HepG2 (cell line): ENCODE measurements around the gene SRSF6. TPM values are rescaled to one million over a fixed set of nuclear protein-coding genes. Genes with fewer than 3 reads are reported as not detected.

Experiments
- CAMTA2 ChIP-seq: sonication (generic); formaldehyde crosslinking; IDR thresholded peaks from 2 replicates; pipeline ENCODE4 v1.4.0; 2020; ENCODE audit warnings: mild to moderate bottlenecking, missing genetic modification reagents, borderline replicate concordance
- CHD4 ChIP-seq: fragments of 200-600 bp; sonication (generic); IDR thresholded peaks from 2 replicates; pipeline ENCODE4 v1.7.0; 2017; ENCODE audit warnings: mild to moderate bottlenecking, low read length, borderline replicate concordance
- MBD4 ChIP-seq: IDR thresholded peaks from 2 replicates; pipeline ENCODE4 v1.6.1; 2012; ENCODE audit warnings: low read length, inconsistent platforms, borderline replicate concordance
- NFYB ChIP-seq: sonication (generic); formaldehyde crosslinking; IDR thresholded peaks from 2 replicates; pipeline ENCODE4 v1.4.0; 2020; ENCODE audit warnings: missing genetic modification reagents
- NR1H2 ChIP-seq: sonication (generic); formaldehyde crosslinking; IDR thresholded peaks from 2 replicates; pipeline ENCODE4 v1.8.1; 2022; ENCODE audit warnings: low read depth, missing genetic modification reagents, borderline replicate concordance
- PCBP2 ChIP-seq: fragments of 200-400 bp; formaldehyde crosslinking; optimal IDR thresholded peaks from 2 replicates; pipeline ENCODE3; 2018; ENCODE audit warnings: low read length, low read depth; ENCODE audit not compliant: poor library complexity, severe bottlenecking
- RAD51 ChIP-seq: fragments of 450-650 bp; IDR thresholded peaks from 2 replicates; pipeline ENCODE4 v1.6.1; 2016; ENCODE audit warnings: borderline replicate concordance
- STAT5B ChIP-seq: sonication (generic); formaldehyde crosslinking; IDR thresholded peaks from 2 replicates; pipeline ENCODE4 v1.4.0; 2020; ENCODE audit warnings: missing genetic modification reagents
- ZNF256 ChIP-seq: sonication (generic); formaldehyde crosslinking; conservative IDR thresholded peaks from 2 replicates; pipeline ENCODE4 v1.4.0; 2020; ENCODE audit warnings: missing genetic modification reagents
- ZNF280B ChIP-seq: sonication (generic); formaldehyde crosslinking; IDR thresholded peaks from 2 replicates; pipeline ENCODE4 v1.5.0; 2020; ENCODE audit warnings: missing genetic modification reagents, mild to moderate bottlenecking, borderline replicate concordance
- ZNF317 ChIP-seq: sonication (generic); formaldehyde crosslinking; IDR thresholded peaks from 2 replicates; pipeline ENCODE4 v1.5.0; 2020; ENCODE audit warnings: mild to moderate bottlenecking, missing genetic modification reagents
- ZNF549 ChIP-seq: sonication (generic); formaldehyde crosslinking; IDR thresholded peaks from 2 replicates; pipeline ENCODE4 v1.5.0; 2020; ENCODE audit warnings: missing genetic modification reagents
- ZNF557 ChIP-seq: sonication (generic); formaldehyde crosslinking; IDR thresholded peaks from 2 replicates; pipeline ENCODE4 v1.4.0; 2020; ENCODE audit warnings: missing genetic modification reagents
- ZNF672 ChIP-seq: sonication (generic); formaldehyde crosslinking; IDR thresholded peaks from 2 replicates; pipeline ENCODE4 v1.8.1; 2022; ENCODE audit warnings: missing genetic modification reagents
- ZNF777 ChIP-seq: sonication (generic); formaldehyde crosslinking; IDR thresholded peaks from 2 replicates; pipeline ENCODE4 v1.4.0; 2020; ENCODE audit warnings: missing genetic modification reagents
- polyA plus RNA-seq, 8 experiments: library from polyadenylated mRNA; depleted of rRNA in 3 of 8; stranded (reverse) in 7 of 8; unstranded in 1 of 8; fragments of >200 nt; fragmentation: Illumina TruSeq in 4 of 8; extraction: Trizol in 4 of 8; gene quantifications; 2 replicates each; pipeline versions ENCODE4 v1.2.1 to v1.2.3, GENCODE V29; 2011 to 2016; ENCODE audit warnings: low read depth in 4 of 8, missing spikeins in 1 of 8, mixed read lengths in 1 of 8; ENCODE audit not compliant: insufficient read depth in 1 of 8
- total RNA-seq, 5 experiments: library from RNA; depleted of rRNA; stranded (reverse); fragments of >200 nt; fragmentation: Illumina TruSeq; extraction: Trizol; gene quantifications; 2 replicates each; pipeline ENCODE4 v1.2.3, GENCODE V29; 2016; ENCODE audit warnings: low read depth in 1 of 5
- TF ChIP-seq, protein P1 (sequence below): sonication (generic); formaldehyde crosslinking; IDR thresholded peaks from 2 replicates; pipeline ENCODE4 v1.5.0; 2020; ENCODE audit warnings: mild to moderate bottlenecking, missing genetic modification reagents, moderate library complexity
- TF ChIP-seq, protein P2 (sequence below): sonication (generic); formaldehyde crosslinking; IDR thresholded peaks from 2 replicates; pipeline ENCODE4 v1.4.0; 2020; ENCODE audit warnings: missing genetic modification reagents, borderline replicate concordance
- TF ChIP-seq, protein P3 (sequence below): sonication (generic); IDR thresholded peaks from 2 replicates; pipeline ENCODE4 v1.6.1; 2016; ENCODE audit warnings: low read depth, borderline replicate concordance
- TF ChIP-seq, protein P4 (sequence below): sonication (generic); formaldehyde crosslinking; IDR thresholded peaks from 2 replicates; pipeline ENCODE4 v1.9.0; 2021; ENCODE audit warnings: missing genetic modification reagents, mild to moderate bottlenecking, borderline replicate concordance

Gene SRSF6
- total and polyA plus RNA-seq, 2 of the 13 experiments (the other 11 are each of a cell fraction or from before 2014, with no cell fraction given), result 156 to 194 TPM

- TF ChIP-seq ZNF317 (CRISPR knock-in tag) (no peak), ZNF557 (CRISPR knock-in tag) (no peak), ZNF777 (CRISPR knock-in tag) (no peak), ZNF549 (CRISPR knock-in tag) (no peak), ZNF280B (CRISPR knock-in tag) (no peak), NR1H2 (CRISPR knock-in tag) (no peak), CHD4 (no peak), RAD51 (no peak), NFYB (0 out of 2 replicates have a peak, but pooled peaks have one; percentile 21), STAT5B (CRISPR knock-in tag) (no peak), PCBP2 (no peak), ZNF672 (CRISPR knock-in tag) (no peak), CAMTA2 (CRISPR knock-in tag) (no peak), ZNF256 (no peak), MBD4 (peak; percentile 77)
- TF ChIP-seq, protein P1, sequence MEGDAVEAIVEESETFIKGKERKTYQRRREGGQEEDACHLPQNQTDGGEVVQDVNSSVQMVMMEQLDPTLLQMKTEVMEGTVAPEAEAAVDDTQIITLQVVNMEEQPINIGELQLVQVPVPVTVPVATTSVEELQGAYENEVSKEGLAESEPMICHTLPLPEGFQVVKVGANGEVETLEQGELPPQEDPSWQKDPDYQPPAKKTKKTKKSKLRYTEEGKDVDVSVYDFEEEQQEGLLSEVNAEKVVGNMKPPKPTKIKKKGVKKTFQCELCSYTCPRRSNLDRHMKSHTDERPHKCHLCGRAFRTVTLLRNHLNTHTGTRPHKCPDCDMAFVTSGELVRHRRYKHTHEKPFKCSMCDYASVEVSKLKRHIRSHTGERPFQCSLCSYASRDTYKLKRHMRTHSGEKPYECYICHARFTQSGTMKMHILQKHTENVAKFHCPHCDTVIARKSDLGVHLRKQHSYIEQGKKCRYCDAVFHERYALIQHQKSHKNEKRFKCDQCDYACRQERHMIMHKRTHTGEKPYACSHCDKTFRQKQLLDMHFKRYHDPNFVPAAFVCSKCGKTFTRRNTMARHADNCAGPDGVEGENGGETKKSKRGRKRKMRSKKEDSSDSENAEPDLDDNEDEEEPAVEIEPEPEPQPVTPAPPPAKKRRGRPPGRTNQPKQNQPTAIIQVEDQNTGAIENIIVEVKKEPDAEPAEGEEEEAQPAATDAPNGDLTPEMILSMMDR (CRISPR knock-in tag), result no peak
- TF ChIP-seq, protein P2, sequence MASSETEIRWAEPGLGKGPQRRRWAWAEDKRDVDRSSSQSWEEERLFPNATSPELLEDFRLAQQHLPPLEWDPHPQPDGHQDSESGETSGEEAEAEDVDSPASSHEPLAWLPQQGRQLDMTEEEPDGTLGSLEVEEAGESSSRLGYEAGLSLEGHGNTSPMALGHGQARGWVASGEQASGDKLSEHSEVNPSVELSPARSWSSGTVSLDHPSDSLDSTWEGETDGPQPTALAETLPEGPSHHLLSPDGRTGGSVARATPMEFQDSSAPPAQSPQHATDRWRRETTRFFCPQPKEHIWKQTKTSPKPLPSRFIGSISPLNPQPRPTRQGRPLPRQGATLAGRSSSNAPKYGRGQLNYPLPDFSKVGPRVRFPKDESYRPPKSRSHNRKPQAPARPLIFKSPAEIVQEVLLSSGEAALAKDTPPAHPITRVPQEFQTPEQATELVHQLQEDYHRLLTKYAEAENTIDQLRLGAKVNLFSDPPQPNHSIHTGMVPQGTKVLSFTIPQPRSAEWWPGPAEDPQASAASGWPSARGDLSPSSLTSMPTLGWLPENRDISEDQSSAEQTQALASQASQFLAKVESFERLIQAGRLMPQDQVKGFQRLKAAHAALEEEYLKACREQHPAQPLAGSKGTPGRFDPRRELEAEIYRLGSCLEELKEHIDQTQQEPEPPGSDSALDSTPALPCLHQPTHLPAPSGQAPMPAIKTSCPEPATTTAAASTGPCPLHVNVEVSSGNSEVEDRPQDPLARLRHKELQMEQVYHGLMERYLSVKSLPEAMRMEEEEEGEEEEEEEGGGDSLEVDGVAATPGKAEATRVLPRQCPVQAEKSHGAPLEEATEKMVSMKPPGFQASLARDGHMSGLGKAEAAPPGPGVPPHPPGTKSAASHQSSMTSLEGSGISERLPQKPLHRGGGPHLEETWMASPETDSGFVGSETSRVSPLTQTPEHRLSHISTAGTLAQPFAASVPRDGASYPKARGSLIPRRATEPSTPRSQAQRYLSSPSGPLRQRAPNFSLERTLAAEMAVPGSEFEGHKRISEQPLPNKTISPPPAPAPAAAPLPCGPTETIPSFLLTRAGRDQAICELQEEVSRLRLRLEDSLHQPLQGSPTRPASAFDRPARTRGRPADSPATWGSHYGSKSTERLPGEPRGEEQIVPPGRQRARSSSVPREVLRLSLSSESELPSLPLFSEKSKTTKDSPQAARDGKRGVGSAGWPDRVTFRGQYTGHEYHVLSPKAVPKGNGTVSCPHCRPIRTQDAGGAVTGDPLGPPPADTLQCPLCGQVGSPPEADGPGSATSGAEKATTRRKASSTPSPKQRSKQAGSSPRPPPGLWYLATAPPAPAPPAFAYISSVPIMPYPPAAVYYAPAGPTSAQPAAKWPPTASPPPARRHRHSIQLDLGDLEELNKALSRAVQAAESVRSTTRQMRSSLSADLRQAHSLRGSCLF (CRISPR knock-in tag), result no peak
- TF ChIP-seq, protein P3, sequence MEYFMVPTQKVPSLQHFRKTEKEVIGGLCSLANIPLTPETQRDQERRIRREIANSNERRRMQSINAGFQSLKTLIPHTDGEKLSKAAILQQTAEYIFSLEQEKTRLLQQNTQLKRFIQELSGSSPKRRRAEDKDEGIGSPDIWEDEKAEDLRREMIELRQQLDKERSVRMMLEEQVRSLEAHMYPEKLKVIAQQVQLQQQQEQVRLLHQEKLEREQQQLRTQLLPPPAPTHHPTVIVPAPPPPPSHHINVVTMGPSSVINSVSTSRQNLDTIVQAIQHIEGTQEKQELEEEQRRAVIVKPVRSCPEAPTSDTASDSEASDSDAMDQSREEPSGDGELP, result no peak
- TF ChIP-seq, protein P4, sequence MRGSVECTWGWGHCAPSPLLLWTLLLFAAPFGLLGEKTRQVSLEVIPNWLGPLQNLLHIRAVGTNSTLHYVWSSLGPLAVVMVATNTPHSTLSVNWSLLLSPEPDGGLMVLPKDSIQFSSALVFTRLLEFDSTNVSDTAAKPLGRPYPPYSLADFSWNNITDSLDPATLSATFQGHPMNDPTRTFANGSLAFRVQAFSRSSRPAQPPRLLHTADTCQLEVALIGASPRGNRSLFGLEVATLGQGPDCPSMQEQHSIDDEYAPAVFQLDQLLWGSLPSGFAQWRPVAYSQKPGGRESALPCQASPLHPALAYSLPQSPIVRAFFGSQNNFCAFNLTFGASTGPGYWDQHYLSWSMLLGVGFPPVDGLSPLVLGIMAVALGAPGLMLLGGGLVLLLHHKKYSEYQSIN (CRISPR knock-in tag), result no peak
Observed at GRCh38 chr20:43459022-43459942, 1.6 kb downstream of the SRSF6 start (continued).
